Endometrial microvascular endothelial cells (primary cell): ENCODE results near the gene GID8. TPM values are rescaled to one million over a fixed set of nuclear protein-coding genes. Genes with fewer than 3 reads are reported as not detected.

Source experiments
- in situ Hi-C: cut with HindIII; loops from 2 replicates; pipeline ENCODE4 v1.10.0; 2017; ENCODE audit warnings: low sequenced_read_pairs, low pct_unique_long_range_greater_than_20kb; ENCODE audit errors: inconsistent ontology term
- total RNA-seq: library from RNA; depleted of rRNA; stranded (reverse); fragments of >200 nt; gene quantifications from one replicate; pipeline ENCODE4 v1.2.3, GENCODE V29; 2015; ENCODE audit errors: inconsistent ontology term

Gene GID8
- total RNA-seq, 1 donor from 2014 or later = 29.9 TPM

GRCh38 chr20:62935204-62935967, 2.6 kb upstream of the GID8 start:
- in situ Hi-C loops = no loop called here

- in situ Hi-C loops = no loop called here
These were observed 1.9 kb upstream of the GID8 start for GRCh38 chr20:62935968-62936585.

DNA sequence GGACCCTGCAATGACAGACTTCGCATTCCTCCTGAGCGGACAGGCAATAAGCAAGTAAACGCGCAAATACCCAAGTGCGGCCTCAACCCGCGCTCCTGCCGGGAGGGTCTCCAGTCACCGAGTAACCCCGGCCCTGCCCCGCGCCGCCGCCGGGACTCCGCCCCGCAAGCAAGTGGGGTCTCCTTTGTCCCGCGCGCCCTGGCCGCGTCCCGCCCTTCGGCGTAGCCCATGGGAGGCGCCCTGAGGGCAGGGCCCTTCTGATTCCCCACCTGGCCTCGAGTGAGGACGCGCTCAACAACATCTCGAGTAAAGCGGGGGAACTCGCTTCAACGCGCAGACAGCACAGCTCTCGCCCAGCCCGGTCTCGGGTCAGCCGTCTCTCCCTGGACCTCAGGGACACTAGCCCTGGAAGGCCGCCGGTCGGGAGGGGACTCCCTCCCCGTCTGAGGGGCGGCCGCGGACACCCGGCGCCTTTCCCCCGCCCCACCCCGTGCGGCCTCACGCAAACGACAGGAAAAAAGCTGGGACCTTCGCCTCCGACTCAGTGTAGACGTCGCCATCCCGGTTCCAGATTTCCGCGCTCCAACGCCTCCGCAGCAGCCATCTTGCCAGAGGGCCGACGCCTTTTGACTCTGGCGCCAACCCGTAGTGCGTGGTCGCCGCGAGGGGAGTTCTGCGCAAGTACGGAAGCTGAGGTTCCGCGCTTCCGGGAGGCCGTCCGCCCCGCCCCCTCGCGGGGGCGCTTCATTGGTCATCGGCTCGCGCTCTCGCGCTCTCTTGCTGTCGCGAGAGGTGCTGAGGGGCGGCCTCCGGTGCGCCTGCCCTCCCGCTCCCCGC, 461 bp upstream of the GID8 start:
- in situ Hi-C loops = no loop called here

DNA sequence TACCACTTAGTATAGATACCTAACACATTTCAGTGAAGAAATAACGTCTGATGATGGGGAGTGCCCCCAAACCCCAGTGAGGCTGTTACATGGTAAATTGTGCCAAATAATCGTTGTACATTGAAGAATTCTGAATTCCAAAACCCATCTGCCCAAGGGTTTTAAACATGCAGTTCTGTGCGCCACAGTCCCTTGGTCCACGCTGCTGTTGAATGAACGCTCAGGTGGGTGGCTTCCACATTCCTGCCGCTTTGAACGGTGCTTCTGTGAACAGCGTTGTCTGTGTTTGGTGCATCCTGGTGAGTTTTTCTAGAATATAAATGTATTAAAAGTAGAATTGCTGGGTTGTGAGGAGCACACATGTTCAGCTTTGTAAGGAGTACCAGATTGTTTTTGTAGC, 2.9 kb downstream of the GID8 start:
- in situ Hi-C loops = no loop called here

DNA sequence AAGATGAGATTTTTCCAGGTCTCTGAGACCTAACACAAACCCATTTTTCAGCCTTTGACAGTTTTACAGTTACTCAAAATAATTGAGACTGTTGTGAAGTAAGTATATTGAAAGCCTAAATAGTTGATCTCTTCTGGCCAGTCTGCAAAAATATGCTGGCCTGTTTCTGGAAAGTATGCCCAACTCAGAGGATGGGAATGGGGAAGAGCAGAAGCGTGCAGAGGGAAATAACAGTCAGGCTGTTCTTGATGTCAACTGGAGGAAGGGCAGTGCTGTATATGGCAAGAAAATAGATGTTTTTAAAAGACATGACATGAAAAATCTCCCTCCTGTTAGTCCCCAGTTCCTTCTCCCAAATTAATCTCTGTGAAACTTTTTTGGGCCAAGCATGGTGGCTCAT, 3.8 kb downstream of the GID8 start:
- in situ Hi-C loops = no loop called here

DNA sequence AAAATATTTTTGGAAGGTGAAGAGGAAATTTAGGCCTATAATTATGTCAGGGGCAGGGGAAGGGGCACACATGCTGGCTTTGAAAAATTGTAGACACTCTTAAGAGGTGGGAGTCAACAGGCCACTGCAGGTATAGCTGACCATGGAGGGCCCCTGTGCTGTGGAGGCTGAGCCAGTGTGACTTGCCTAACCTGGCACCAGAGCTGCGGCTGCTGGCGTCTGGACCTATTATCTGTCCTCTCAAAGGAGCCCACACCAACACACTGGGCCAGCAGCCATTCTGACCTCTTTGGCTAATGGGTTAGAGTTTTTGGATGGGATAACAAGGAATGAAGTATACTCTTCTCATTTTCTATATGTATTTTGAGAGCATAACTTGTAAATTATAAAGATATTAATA, 4.5 kb downstream of the GID8 start:
- in situ Hi-C loops = no loop called here

DNA sequence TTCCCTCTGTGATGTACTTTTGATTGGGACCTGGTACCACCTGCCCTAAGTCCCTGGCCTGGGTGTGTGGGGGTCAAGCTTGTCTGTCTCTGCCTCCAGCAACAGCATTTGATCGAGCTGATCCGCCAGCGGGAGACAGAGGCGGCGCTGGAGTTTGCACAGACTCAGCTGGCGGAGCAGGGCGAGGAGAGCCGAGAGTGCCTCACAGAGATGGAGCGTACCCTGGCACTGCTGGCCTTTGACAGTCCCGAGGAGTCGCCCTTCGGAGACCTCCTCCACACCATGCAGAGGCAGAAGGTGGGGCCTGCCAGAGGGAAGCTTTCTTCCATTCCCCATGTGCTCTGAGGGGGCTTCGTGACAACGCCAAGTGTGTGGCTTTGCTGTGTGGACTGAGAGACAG, 5.4 kb downstream of the GID8 start:
- in situ Hi-C loops = no loop called here

DNA sequence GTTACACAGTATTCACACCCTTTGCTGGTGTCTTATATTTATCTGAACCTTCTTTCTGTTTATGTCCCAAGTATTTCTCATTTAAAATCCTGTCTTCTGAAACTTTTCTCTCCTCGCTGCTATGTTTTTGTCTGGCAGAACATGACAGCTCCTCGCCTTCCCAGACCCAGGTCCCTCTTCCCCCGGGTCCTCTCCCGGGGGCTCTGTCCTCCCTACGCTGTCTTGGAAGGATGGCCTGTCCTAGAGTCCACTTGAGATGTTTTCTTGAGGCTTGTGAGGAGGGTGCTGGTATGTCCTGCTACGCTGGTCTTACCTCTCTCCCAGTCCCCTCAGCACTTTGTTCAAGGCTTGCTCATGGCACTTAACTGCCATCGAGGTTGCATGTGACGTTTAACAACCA, 6.2 kb downstream of the GID8 start:
- in situ Hi-C loops = no loop called here

GRCh38 chr20:62944746-62945145, 6.8 kb downstream of the GID8 start:
- in situ Hi-C loops = no loop called here

DNA sequence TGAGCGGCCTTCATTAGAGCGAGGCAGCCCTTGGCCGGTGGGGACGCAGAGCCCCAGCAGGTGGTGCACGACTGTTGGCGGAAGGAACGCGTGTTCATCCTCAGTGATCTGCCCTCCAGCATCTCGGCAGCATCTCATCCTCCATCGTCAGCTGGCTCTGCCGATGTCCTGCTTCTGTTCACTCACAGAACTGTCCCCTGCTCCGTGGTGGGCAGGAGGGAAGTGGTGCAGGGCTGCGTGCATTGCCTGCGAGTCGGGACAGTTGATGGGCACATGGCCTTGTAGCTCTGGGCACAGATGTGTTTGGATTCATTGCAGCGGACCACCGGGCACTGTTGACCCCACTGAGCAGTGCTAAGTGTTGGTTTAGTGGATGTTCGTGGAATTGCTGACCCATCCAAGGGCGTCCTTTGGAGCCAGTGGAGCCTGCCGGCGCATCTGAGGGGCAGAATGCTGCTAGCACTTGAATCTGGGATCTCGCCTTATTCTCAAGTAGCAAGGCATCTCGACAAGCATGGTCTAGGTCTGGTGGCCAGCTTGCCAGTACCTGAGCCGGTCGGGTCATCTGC, 7.9 kb downstream of the GID8 start:
- in situ Hi-C loops = no loop called here

DNA sequence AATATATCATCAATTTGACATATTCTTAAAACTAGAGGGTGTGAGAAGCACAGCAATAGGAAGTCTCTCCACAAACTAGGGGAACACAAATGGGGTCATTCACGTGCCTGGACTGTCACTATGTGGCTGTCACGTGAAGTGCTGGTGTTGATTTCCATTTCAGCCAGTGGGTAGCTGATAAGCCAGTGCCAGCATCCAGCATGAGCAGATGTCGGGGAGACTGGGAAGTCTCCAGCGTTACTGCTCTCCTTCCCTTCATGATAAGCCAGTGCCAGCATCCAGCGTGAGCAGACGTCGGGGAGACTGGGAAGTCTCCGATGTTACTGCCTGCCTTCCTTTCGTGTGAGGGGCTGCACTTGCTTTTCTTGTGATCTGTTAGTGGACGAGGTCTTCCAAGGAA, 9.0 kb downstream of the GID8 start:
- in situ Hi-C loops = no loop called here

GRCh38 chr20:62947532-62948300, 9.8 kb downstream of the GID8 start:
- in situ Hi-C loops = no loop called here

- in situ Hi-C loops = no loop called here
These were observed 11.3 kb downstream of the GID8 start for GRCh38 chr20:62949153-62949821.

DNA sequence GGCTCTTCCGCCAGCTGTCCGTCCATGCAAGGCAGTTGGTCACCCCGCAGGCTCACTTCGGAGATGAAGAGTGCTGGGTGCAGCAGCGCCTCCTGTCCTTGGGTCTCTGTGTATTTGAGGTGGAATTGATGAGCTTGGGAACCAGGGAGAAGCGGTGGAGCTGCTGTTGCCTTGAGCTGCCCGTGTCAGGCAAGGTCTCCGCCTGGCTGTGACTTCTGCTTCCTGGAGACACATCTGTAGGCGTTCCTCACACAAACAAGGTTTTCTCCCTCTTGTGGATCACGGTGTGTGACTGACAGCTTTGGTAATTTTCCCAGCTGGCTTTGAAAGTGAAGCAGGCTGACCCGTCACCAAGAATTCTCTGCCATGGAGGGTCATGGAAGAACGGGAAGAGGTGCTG, 12.0 kb downstream of the GID8 start:
- in situ Hi-C loops = no loop called here

GRCh38 chr20:62950741-62951140, 12.8 kb downstream of the GID8 start:
- in situ Hi-C loops = no loop called here

- in situ Hi-C loops = no loop called here
These were observed 13.4 kb downstream of the GID8 start for GRCh38 chr20:62951143-62951895.

DNA sequence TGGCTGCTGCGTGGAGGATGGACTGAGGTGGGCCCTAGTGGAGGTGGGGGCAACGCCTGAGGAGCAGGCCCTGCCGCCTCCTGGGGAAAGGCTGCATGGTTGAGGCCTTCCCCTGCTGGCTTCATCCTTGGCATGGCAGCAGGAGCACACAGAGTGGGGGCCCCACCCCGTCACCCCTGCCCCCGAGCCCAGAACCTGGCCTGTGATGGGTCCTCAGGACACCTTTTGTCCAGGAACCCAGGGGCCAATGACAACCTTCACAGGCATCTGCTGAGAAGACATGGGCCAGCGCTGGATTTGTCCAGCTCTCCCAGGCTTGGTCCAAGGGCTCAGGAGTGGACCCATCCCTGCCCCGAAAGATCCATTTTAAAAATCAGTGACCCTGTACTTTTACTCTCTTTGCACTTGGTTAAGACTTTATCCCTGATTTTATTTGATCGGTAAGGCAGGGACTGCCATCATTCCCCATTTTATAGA, 14.0 kb downstream of the GID8 start:
- in situ Hi-C loops = no loop called here
